ENCODE data around the gene PLXNA4. TPM values are rescaled to one million over a fixed set of nuclear protein-coding genes. Genes with fewer than 3 reads are reported as not detected.

The PLXNA4 gene
- total and polyA plus RNA-seq, 4 donors = 0.04 to 1.1 (median 0.41) TPM

DNA sequence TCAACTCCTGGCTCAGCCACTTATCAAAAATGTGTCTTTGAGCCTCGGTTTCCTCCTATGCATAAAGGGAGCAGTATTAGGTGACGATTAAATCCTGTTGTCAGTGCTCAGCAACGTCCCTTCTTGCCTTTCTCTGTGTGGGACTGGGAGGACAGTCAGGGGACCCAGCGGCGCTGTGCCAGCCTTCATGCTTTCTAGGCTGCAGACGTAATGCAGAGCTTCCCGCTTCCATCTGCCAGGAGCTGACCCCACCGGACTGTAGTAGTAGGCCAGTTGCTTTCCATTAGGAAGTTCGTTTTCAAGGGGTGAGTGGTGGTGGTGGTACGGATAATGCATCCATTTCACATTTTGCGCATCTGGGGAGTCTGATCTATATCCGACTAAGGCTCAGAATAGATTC is 321.8 kb downstream of the PLXNA4 start:
- Histone ChIP-seq H3K27ac (ENCODE audit: low read depth in 1 of 2, low read length in 2 of 2) (no peak overlapping the region), H3K36me3 (ENCODE audit: control insufficient read depth in 4 of 4, insufficient read depth in 3 of 4, low read depth in 1 of 4, low read length in 3 of 4) (no peaks in the 10 kb centered on the region), H3K4me3 (ENCODE audit: low read depth in 1 of 3, low read length in 3 of 3) (no peak overlapping the region), H3K27me3 (ENCODE audit: control insufficient read depth in 4 of 4, insufficient read depth in 4 of 4, low read length in 3 of 4) (no peaks in the 10 kb centered on the region), H3K4me1 (ENCODE audit: control insufficient read depth in 4 of 4, insufficient read depth in 4 of 4, low read length in 3 of 4) (peaks cover 0 to 14% (median 4%) of the 10 kb centered on the region in 4 donors), H3K9me3 (ENCODE audit: control insufficient read depth in 4 of 4, low read length in 3 of 4) (no peaks in the 10 kb centered on the region), H3K9ac (ENCODE audit: low read depth in 1 of 2, low read length in 2 of 2) (no peak overlapping the region)
- DNase-seq (ENCODE audit: low spot score) = no peak
- WGBS = 86% methylated on average over 12 of the region's 12 CpGs
- TF ChIP-seq SP1 (IDR thresholded peaks at IDR 0.05) (no peak), FOXA1 (IDR thresholded peaks at IDR 0.05) (no peak), FOXA2 (IDR thresholded peaks at IDR 0.05) (no peak), GABPA (IDR thresholded peaks at IDR 0.05 in 1 of 2, conservative IDR thresholded peaks at IDR 0.05 in 1 of 2) (no peak), RAD21 (IDR thresholded peaks at IDR 0.05) (no peak), YY1 (IDR thresholded peaks at IDR 0.05) (no peak), TAF1 (conservative IDR thresholded peaks at IDR 0.05) (no peak)
- TF ChIP-seq, protein P1, sequence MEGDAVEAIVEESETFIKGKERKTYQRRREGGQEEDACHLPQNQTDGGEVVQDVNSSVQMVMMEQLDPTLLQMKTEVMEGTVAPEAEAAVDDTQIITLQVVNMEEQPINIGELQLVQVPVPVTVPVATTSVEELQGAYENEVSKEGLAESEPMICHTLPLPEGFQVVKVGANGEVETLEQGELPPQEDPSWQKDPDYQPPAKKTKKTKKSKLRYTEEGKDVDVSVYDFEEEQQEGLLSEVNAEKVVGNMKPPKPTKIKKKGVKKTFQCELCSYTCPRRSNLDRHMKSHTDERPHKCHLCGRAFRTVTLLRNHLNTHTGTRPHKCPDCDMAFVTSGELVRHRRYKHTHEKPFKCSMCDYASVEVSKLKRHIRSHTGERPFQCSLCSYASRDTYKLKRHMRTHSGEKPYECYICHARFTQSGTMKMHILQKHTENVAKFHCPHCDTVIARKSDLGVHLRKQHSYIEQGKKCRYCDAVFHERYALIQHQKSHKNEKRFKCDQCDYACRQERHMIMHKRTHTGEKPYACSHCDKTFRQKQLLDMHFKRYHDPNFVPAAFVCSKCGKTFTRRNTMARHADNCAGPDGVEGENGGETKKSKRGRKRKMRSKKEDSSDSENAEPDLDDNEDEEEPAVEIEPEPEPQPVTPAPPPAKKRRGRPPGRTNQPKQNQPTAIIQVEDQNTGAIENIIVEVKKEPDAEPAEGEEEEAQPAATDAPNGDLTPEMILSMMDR (IDR thresholded peaks at IDR 0.05; ENCODE audit: low read depth, low read length, missing input control) = no peak
- TF ChIP-seq, protein P2, sequence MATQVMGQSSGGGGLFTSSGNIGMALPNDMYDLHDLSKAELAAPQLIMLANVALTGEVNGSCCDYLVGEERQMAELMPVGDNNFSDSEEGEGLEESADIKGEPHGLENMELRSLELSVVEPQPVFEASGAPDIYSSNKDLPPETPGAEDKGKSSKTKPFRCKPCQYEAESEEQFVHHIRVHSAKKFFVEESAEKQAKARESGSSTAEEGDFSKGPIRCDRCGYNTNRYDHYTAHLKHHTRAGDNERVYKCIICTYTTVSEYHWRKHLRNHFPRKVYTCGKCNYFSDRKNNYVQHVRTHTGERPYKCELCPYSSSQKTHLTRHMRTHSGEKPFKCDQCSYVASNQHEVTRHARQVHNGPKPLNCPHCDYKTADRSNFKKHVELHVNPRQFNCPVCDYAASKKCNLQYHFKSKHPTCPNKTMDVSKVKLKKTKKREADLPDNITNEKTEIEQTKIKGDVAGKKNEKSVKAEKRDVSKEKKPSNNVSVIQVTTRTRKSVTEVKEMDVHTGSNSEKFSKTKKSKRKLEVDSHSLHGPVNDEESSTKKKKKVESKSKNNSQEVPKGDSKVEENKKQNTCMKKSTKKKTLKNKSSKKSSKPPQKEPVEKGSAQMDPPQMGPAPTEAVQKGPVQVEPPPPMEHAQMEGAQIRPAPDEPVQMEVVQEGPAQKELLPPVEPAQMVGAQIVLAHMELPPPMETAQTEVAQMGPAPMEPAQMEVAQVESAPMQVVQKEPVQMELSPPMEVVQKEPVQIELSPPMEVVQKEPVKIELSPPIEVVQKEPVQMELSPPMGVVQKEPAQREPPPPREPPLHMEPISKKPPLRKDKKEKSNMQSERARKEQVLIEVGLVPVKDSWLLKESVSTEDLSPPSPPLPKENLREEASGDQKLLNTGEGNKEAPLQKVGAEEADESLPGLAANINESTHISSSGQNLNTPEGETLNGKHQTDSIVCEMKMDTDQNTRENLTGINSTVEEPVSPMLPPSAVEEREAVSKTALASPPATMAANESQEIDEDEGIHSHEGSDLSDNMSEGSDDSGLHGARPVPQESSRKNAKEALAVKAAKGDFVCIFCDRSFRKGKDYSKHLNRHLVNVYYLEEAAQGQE (IDR thresholded peaks at IDR 0.05) = no peak

DNA sequence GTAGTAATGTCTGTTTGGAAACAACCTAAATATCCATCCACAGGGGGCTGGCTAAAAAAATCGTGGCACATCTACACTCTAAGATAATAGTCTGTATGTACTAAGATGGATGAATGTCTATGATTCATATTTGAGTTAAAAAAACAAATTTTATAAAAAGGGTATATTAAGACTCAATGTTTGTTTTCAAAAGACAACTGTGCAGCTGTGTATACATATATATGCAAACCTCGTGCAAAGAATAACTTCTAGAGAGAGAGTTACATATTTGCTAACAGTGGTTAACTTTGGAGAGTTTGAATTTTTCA is 323.5 kb downstream of the PLXNA4 start:
- H3K4me3 ChIP-seq (ENCODE audit: low read depth in 1 of 3, low read length in 3 of 3) = no peak overlapping the region
- DNase-seq (ENCODE audit: low spot score) = no peak
- H3K27me3 ChIP-seq (ENCODE audit: control insufficient read depth in 4 of 4, insufficient read depth in 4 of 4, low read length in 3 of 4) = no peaks in the 10 kb centered on the region
- H3K27ac ChIP-seq (ENCODE audit: low read depth in 1 of 2, low read length in 2 of 2) = no peak overlapping the region
- H3K36me3 ChIP-seq (ENCODE audit: control insufficient read depth in 4 of 4, insufficient read depth in 3 of 4, low read depth in 1 of 4, low read length in 3 of 4) = no peaks in the 10 kb centered on the region
- peaks cover 0 to 14% (median 4%) of the 10 kb centered on the region in 4 donors for H3K4me1 ChIP-seq (ENCODE audit: control insufficient read depth in 4 of 4, insufficient read depth in 4 of 4, low read length in 3 of 4)
- H3K9ac ChIP-seq (ENCODE audit: low read depth in 1 of 2, low read length in 2 of 2) = no peak overlapping the region
- H3K9me3 ChIP-seq (ENCODE audit: control insufficient read depth in 4 of 4, low read length in 3 of 4) = no peaks in the 10 kb centered on the region
- WGBS = 37% methylated on average over 2 of the region's 2 CpGs
- no peak for TF ChIP-seq FOXA2 (IDR thresholded peaks at IDR 0.05)
- TF ChIP-seq, protein P2 (IDR thresholded peaks at IDR 0.05) = no peak
- TF ChIP-seq EGR1 (IDR thresholded peaks at IDR 0.05; ENCODE audit: low read depth in 2 of 2) = no peak
- no peak for TF ChIP-seq JUND (IDR thresholded peaks at IDR 0.05)
- TF ChIP-seq, protein P3, sequence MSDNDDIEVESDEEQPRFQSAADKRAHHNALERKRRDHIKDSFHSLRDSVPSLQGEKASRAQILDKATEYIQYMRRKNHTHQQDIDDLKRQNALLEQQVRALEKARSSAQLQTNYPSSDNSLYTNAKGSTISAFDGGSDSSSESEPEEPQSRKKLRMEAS (IDR thresholded peaks at IDR 0.05) = no peak
- no peak for TF ChIP-seq HNF4A (conservative IDR thresholded peaks at IDR 0.05)
- TF ChIP-seq RXRA (IDR thresholded peaks at IDR 0.05) = no peak
- TF ChIP-seq HNF4G (IDR thresholded peaks at IDR 0.05) = no peak
- TF ChIP-seq FOXA1 (IDR thresholded peaks at IDR 0.05) = no peak
- TF ChIP-seq RAD21 (IDR thresholded peaks at IDR 0.05) = no peak
- no peak for TF ChIP-seq TAF1 (conservative IDR thresholded peaks at IDR 0.05)
- no peak for TF ChIP-seq NR2F2 (IDR thresholded peaks at IDR 0.05)
- TF ChIP-seq, protein P1 (IDR thresholded peaks at IDR 0.05; ENCODE audit: low read depth, low read length, missing input control) = no peak
- TF ChIP-seq SP1 (IDR thresholded peaks at IDR 0.05) = no peak
- no peak for TF ChIP-seq YY1 (IDR thresholded peaks at IDR 0.05)
- TF ChIP-seq, protein P4, sequence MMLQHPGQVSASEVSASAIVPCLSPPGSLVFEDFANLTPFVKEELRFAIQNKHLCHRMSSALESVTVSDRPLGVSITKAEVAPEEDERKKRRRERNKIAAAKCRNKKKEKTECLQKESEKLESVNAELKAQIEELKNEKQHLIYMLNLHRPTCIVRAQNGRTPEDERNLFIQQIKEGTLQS (IDR thresholded peaks at IDR 0.05) = no peak
- no peak for TF ChIP-seq GABPA (IDR thresholded peaks at IDR 0.05 in 1 of 2, conservative IDR thresholded peaks at IDR 0.05 in 1 of 2)
- TF ChIP-seq, protein P5, sequence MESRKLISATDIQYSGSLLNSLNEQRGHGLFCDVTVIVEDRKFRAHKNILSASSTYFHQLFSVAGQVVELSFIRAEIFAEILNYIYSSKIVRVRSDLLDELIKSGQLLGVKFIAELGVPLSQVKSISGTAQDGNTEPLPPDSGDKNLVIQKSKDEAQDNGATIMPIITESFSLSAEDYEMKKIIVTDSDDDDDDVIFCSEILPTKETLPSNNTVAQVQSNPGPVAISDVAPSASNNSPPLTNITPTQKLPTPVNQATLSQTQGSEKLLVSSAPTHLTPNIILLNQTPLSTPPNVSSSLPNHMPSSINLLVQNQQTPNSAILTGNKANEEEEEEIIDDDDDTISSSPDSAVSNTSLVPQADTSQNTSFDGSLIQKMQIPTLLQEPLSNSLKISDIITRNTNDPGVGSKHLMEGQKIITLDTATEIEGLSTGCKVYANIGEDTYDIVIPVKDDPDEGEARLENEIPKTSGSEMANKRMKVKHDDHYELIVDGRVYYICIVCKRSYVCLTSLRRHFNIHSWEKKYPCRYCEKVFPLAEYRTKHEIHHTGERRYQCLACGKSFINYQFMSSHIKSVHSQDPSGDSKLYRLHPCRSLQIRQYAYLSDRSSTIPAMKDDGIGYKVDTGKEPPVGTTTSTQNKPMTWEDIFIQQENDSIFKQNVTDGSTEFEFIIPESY (IDR thresholded peaks at IDR 0.05) = no peak
